ENCODE data around the gene ZNF598. TPM values are rescaled to one million over a fixed set of nuclear protein-coding genes. Genes with fewer than 3 reads are reported as not detected.

ZNF598 gene
- total and polyA plus RNA-seq, 2 of the 13 experiments (the other 11 are each of a cell fraction or from before 2014, with no cell fraction given), result 13.5 to 14.2 TPM

DNA sequence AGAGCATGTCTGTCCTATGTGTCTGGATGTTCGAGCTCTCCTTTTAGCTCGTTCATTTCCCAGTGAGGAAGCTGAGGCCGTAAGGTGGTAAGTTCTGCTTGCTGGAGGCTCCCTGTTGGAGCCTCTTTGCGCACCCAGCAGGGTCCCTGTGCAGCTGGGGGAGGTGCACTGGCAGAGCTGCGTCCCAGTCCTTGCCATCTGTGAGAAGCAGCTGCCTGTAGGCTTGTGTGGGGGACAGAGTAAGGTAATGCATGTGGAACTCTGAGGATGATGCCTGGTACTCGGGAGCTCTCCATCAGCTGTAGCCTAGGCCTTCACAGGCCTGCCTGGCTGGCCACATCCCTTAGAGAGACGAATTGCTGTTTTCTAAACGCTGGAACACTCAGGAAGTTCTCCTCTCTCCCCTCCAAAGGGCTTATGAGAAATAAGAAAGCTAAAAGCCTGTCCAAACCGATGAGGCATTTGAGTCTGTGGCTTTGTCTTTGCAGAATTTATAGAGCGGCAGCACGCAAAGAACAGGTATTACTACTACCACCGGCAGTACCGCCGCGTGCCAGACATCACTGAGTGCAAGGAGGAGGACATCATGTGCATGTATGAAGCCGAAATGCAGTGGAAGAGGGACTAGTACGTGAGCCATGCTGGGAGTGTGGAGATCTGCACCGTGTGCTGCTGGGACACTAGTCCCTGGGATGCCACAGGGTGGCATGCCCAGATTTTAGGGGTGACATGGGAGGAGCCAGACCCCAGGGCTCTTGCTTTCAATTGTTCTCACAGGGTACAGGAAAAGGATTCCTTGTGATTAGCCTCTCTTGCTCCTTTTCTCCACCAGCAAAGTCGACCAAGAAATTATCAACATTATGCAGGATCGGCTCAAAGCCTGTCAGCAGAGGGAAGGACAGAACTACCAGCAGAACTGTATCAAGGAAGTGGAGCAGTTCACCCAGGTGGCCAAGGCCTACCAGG is 48.7 kb downstream of the ZNF598 start:
- FAIRE-seq (peak; percentile 18), DNase-seq (ENCODE audit: low spot score) (peak; percentile 53), ATAC-seq (peak; percentile 39)
- H3K9ac ChIP-seq (ENCODE audit: insufficient read depth, low read depth, low read length), result peak overlapping the region; percentile 94
- peaks cover 3 to 19% of the 10 kb centered on the region in 2 experiments; a peak in 3 of 5 replicates for H3K36me3 ChIP-seq (replicated peaks in 1 of 2; ENCODE audit: control insufficient read depth in 1 of 2, insufficient read depth in 2 of 2, low read length in 2 of 2)
- intact Hi-C loops (cut with micrococcal nuclease; ENCODE audit: unreplicated experiment), result no loop called here
- H3K4me2 ChIP-seq (ENCODE audit: low read depth, low read length), result peak overlapping the region; percentile 75
- peaks cover 42% of the 10 kb centered on the region for H3K79me2 ChIP-seq (ENCODE audit: insufficient read depth, low read length)
- ChIA-PET CTCF (ENCODE audit: low intra/inter-chr PET ratio, low total read pairs) (no interaction called here), POLR2A (interaction anchor here (0.6 to 7.4 kb wide), 9 partner anchors 10 to 194 kb away, joined by 3 to 139 read pairs (median 6); partner anchors contain the start of genes GFER, MSRB1, NUBP2 and SPSB3)
- H3K4me3 ChIP-seq (replicated peaks in 1 of 3; ENCODE audit: insufficient read depth in 1 of 3, low read depth in 2 of 3, low read length in 3 of 3), result peak overlapping the region; percentile 81 to 98 (median 94); a peak in 5 of 6 replicates
- no peaks in the 10 kb centered on the region for H3K9me3 ChIP-seq (ENCODE audit: low read length)
- no peaks in the 10 kb centered on the region; a peak in 1 of 5 replicates for H3K27me3 ChIP-seq (ENCODE audit: control insufficient read depth in 1 of 2, insufficient read depth in 2 of 2, low read length in 2 of 2)
- TSS peak; percentile 12 for BruUV-seq (replicated peaks)
- WGBS (ENCODE audit: low lambda C conversion rate), result 30% methylated on average over 17 of the region's 20 CpGs
- H2AFZ ChIP-seq (ENCODE audit: low read length), result no peak overlapping the region
- in situ Hi-C loops (cut with HindIII; ENCODE audit: extremely low pct_ligation_motif_present, low pct_unique_long_range_greater_than_20kb), result no loop called here
- peaks cover 50% of the 10 kb centered on the region for H3K4me1 ChIP-seq (ENCODE audit: insufficient read depth, low read length)
- H4K20me1 ChIP-seq (ENCODE audit: insufficient read depth, low read length), result peaks cover 34% of the 10 kb centered on the region
- H3K27ac ChIP-seq (ENCODE audit: extremely low read length, insufficient read depth, low read length), result peak overlapping the region; percentile 80
- TF ChIP-seq, protein P1, sequence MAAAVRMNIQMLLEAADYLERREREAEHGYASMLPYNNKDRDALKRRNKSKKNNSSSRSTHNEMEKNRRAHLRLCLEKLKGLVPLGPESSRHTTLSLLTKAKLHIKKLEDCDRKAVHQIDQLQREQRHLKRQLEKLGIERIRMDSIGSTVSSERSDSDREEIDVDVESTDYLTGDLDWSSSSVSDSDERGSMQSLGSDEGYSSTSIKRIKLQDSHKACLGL (CRISPR knock-in tag; IDR thresholded peaks at IDR 0.05), result no peak
- TF ChIP-seq, protein P2, sequence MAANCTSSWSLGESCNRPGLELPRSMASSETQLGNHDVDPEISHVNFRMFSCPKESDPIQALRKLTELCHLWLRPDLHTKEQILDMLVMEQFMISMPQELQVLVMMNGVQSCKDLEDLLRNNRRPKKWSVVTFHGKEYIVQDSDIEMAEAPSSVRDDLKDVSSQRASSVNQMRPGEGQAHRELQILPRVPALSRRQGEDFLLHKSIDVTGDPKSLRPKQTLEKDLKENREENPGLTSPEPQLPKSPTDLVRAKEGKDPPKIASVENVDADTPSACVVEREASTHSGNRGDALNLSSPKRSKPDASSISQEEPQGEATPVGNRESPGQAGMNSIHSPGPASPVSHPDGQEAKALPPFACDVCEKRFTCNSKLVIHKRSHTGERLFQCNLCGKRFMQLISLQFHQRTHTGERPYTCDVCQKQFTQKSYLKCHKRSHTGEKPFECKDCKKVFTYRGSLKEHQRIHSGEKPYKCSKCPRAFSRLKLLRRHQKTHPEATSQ (CRISPR knock-in tag; IDR thresholded peaks at IDR 0.05; ENCODE audit: borderline replicate concordance), result no peak
- TF ChIP-seq ZNF331 (CRISPR knock-in tag; IDR thresholded peaks at IDR 0.05), result 0 out of 2 replicates have a peak, but pooled peaks have one; percentile 8
- TF ChIP-seq, protein P3, sequence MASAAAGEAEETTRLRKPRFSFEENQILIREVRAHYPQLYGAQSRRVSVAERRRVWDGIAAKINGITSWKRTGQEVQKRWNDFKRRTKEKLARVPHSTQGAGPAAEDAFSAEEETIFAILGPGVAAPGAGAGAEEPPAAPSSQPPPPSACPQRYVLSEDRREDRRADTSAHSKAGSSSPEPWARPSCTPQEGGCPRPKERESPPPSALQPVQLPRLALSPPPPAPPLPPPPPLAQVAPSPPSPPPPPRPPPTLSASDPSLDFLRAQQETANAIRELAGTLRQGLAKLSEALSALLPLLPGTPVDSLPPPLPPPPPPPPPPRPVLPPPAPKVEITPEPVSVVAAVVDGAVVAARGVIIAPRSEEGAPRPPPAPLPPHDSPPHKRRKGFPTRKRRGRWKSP (CRISPR knock-in tag; IDR thresholded peaks at IDR 0.05), result no peak
- TF ChIP-seq PAWR (CRISPR knock-in tag; IDR thresholded peaks at IDR 0.05; ENCODE audit: borderline replicate concordance), result no peak
- no peak for TF ChIP-seq ZNF136 (CRISPR knock-in tag; IDR thresholded peaks at IDR 0.05; ENCODE audit: low read depth)
- TF ChIP-seq, protein P4, sequence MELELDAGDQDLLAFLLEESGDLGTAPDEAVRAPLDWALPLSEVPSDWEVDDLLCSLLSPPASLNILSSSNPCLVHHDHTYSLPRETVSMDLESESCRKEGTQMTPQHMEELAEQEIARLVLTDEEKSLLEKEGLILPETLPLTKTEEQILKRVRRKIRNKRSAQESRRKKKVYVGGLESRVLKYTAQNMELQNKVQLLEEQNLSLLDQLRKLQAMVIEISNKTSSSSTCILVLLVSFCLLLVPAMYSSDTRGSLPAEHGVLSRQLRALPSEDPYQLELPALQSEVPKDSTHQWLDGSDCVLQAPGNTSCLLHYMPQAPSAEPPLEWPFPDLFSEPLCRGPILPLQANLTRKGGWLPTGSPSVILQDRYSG (CRISPR knock-in tag; IDR thresholded peaks at IDR 0.05), result no peak
- TF ChIP-seq ZNF747 (CRISPR knock-in tag; IDR thresholded peaks at IDR 0.05; ENCODE audit: borderline replicate concordance), result no peak
- TF ChIP-seq CBX2 (IDR thresholded peaks at IDR 0.05; ENCODE audit: low read depth, low read length), result no peak
- TF ChIP-seq CBX2 (CRISPR knock-in tag; IDR thresholded peaks at IDR 0.05; ENCODE audit: low read depth), result no peak
- no peak for TF ChIP-seq ZNF564 (CRISPR knock-in tag; IDR thresholded peaks at IDR 0.05)
- TF ChIP-seq ZNF382 (CRISPR knock-in tag; IDR thresholded peaks at IDR 0.05; ENCODE audit: borderline replicate concordance), result no peak
- TF ChIP-seq TARDBP (CRISPR knock-in tag; IDR thresholded peaks at IDR 0.05), result no peak
- peak; percentile 39; the same call in 1 of the 2 replicates for TF ChIP-seq ZFY (CRISPR knock-in tag; IDR thresholded peaks at IDR 0.05)
- TF ChIP-seq, protein P5, sequence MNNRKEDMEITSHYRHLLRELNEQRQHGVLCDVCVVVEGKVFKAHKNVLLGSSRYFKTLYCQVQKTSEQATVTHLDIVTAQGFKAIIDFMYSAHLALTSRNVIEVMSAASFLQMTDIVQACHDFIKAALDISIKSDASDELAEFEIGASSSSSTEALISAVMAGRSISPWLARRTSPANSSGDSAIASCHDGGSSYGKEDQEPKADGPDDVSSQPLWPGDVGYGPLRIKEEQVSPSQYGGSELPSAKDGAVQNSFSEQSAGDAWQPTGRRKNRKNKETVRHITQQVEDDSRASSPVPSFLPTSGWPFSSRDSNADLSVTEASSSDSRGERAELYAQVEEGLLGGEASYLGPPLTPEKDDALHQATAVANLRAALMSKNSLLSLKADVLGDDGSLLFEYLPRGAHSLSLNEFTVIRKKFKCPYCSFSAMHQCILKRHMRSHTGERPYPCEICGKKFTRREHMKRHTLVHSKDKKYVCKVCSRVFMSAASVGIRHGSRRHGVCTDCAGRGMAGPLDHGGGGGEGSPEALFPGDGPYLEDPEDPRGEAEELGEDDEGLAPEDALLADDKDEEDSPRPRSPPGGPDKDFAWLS (CRISPR knock-in tag; IDR thresholded peaks at IDR 0.05; ENCODE audit: borderline replicate concordance), result no peak
- TF ChIP-seq NFIB (CRISPR knock-in tag; IDR thresholded peaks at IDR 0.05; ENCODE audit: borderline replicate concordance), result 0 out of 2 replicates have a peak, but pooled peaks have one; percentile 16
- no peak for TF ChIP-seq IRX3 (CRISPR knock-in tag; IDR thresholded peaks at IDR 0.05; ENCODE audit: borderline replicate concordance, low read depth)

Measured in HepG2 (cell line).